ENCODE results near the gene TSPAN7. TPM values are rescaled to one million over a fixed set of nuclear protein-coding genes. Genes with fewer than 3 reads are reported as not detected.

The TSPAN7 gene
- total RNA-seq, 1 donor from 2014 or later = 3.5 TPM

DNA sequence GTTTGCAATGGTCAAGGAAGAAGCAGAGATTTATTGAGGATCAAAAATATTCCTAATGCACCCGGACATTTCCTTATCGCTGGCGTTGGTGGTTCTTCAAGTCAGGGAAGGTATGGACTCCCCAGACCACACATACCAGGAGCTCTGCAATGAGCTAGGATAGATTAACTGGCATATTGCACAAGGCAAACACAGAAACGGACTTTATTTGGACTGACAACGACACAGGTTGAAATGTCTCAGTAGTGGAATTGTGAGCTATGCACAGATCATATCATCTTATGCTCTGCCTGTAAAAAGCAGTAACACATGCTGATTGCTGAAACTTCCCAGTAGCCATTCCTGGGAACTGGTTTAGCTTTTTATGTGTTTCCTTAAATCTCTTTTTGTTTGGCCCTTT, 1.7 kb downstream of the TSPAN7 start:
- Mint-ChIP-seq H3K4me3 (ENCODE audit: unreplicated experiment) (peak overlapping the region; percentile 73), H3K36me3 (ENCODE audit: low read depth, unreplicated experiment) (no peaks in the 10 kb centered on the region), H3K9me3 (ENCODE audit: unreplicated experiment) (no peaks in the 10 kb centered on the region), H3K27me3 (ENCODE audit: low read depth, unreplicated experiment) (peaks cover 2% of the 10 kb centered on the region), H3K27ac (ENCODE audit: unreplicated experiment) (no peak overlapping the region), H3K4me1 (ENCODE audit: low read depth, unreplicated experiment) (no peaks in the 10 kb centered on the region)
- H3K36me3 ChIP-seq (ENCODE audit: insufficient read depth, low read length) = no peaks in the 10 kb centered on the region
- no peak overlapping the region for H3K9ac ChIP-seq (ENCODE audit: low read length)
- no peak for DNase-seq (ENCODE audit: low read depth)
- no peak for TF ChIP-seq CTCF (IDR thresholded peaks at IDR 0.05; ENCODE audit: insufficient read depth, low read depth, low read length)
- TF ChIP-seq EZH2 (IDR thresholded peaks at IDR 0.05; ENCODE audit: insufficient read depth, low read length) = no peak
- no peaks in the 10 kb centered on the region for H3K79me2 ChIP-seq (ENCODE audit: insufficient read depth, low read length)
- peak; percentile 20 for FAIRE-seq
- no peak overlapping the region for H3K27ac ChIP-seq (ENCODE audit: low read depth, low read length)
- no peaks in the 10 kb centered on the region for H3K4me1 ChIP-seq (ENCODE audit: insufficient read depth, low read length)
- H4K20me1 ChIP-seq (ENCODE audit: insufficient read depth, low read length) = no peaks in the 10 kb centered on the region
- H3K4me2 ChIP-seq (ENCODE audit: low read length) = peak overlapping the region; percentile 86
- H3K9me3 ChIP-seq (ENCODE audit: insufficient read depth, low read depth, low read length) = no peaks in the 10 kb centered on the region
- H3K4me3 ChIP-seq (ENCODE audit: insufficient read depth, low read depth, low read length) = no peak overlapping the region
- H3K27me3 ChIP-seq (ENCODE audit: insufficient read depth, low read length) = peaks cover 5% of the 10 kb centered on the region
- no peak overlapping the region for H2AFZ ChIP-seq (ENCODE audit: low read depth, low read length)

GRCh38 chrX:38570396-38570795, 9.1 kb downstream of the TSPAN7 start:
- Mint-ChIP-seq H3K9me3 (ENCODE audit: unreplicated experiment) (no peaks in the 10 kb centered on the region), H3K36me3 (ENCODE audit: low read depth, unreplicated experiment) (no peaks in the 10 kb centered on the region), H3K4me1 (ENCODE audit: low read depth, unreplicated experiment) (no peaks in the 10 kb centered on the region), H3K27me3 (ENCODE audit: low read depth, unreplicated experiment) (peaks cover 2% of the 10 kb centered on the region), H3K4me3 (ENCODE audit: unreplicated experiment) (no peak overlapping the region), H3K27ac (ENCODE audit: unreplicated experiment) (no peak overlapping the region)
- no peaks in the 10 kb centered on the region for H3K36me3 ChIP-seq (ENCODE audit: insufficient read depth, low read length)
- no peaks in the 10 kb centered on the region for H3K79me2 ChIP-seq (ENCODE audit: insufficient read depth, low read length)
- no peak for TF ChIP-seq EZH2 (IDR thresholded peaks at IDR 0.05; ENCODE audit: insufficient read depth, low read length)
- no peak for TF ChIP-seq CTCF (IDR thresholded peaks at IDR 0.05; ENCODE audit: insufficient read depth, low read depth, low read length)
- H4K20me1 ChIP-seq (ENCODE audit: insufficient read depth, low read length) = no peaks in the 10 kb centered on the region
- H3K27me3 ChIP-seq (ENCODE audit: insufficient read depth, low read length) = no peaks in the 10 kb centered on the region
- no peaks in the 10 kb centered on the region for H3K9me3 ChIP-seq (ENCODE audit: insufficient read depth, low read depth, low read length)
- DNase-seq (ENCODE audit: low read depth) (no peak), FAIRE-seq (no peak)
- H2AFZ ChIP-seq (ENCODE audit: low read depth, low read length) = no peak overlapping the region
- no peak overlapping the region for H3K4me3 ChIP-seq (ENCODE audit: insufficient read depth, low read depth, low read length)
- no peak overlapping the region for H3K9ac ChIP-seq (ENCODE audit: low read length)
- H3K4me1 ChIP-seq (ENCODE audit: insufficient read depth, low read length) = no peaks in the 10 kb centered on the region
- H3K4me2 ChIP-seq (ENCODE audit: low read length) = no peak overlapping the region
- no peak overlapping the region for H3K27ac ChIP-seq (ENCODE audit: low read depth, low read length)

DNA sequence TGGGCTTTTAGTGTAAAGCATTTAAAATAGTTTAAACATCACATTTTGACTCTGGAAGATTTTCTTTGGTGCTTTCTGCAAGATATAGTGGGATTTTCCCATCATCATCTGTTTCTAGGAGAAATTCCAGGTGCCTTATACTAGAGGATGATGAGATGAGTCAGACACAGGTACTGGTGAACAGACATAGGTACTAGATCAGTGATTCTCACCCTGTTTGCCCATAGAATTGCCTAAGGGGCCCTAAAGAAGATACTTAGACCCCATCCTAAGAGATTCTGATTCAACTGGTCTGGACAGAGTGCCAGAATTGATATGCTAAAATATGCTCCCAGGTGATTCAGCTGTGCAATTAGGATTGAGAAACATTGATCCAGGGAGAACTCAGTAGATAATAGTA, 9.7 kb downstream of the TSPAN7 start:
- H3K27me3 ChIP-seq (ENCODE audit: insufficient read depth, low read length) = no peaks in the 10 kb centered on the region
- no peaks in the 10 kb centered on the region for H3K9me3 ChIP-seq (ENCODE audit: insufficient read depth, low read depth, low read length)
- H3K36me3 Mint-ChIP-seq (ENCODE audit: low read depth, unreplicated experiment) = no peaks in the 10 kb centered on the region
- FAIRE-seq (no peak), DNase-seq (ENCODE audit: low read depth) (no peak)
- no peak overlapping the region for H3K4me3 ChIP-seq (ENCODE audit: insufficient read depth, low read depth, low read length)
- no peak overlapping the region for H2AFZ ChIP-seq (ENCODE audit: low read depth, low read length)
- H4K20me1 ChIP-seq (ENCODE audit: insufficient read depth, low read length) = no peaks in the 10 kb centered on the region
- H3K9me3 Mint-ChIP-seq (ENCODE audit: unreplicated experiment) = no peaks in the 10 kb centered on the region
- no peak overlapping the region for H3K27ac Mint-ChIP-seq (ENCODE audit: unreplicated experiment)
- no peaks in the 10 kb centered on the region for H3K4me1 Mint-ChIP-seq (ENCODE audit: low read depth, unreplicated experiment)
- peaks cover 2% of the 10 kb centered on the region for H3K27me3 Mint-ChIP-seq (ENCODE audit: low read depth, unreplicated experiment)
- H3K79me2 ChIP-seq (ENCODE audit: insufficient read depth, low read length) = no peaks in the 10 kb centered on the region
- no peak overlapping the region for H3K4me3 Mint-ChIP-seq (ENCODE audit: unreplicated experiment)
- H3K36me3 ChIP-seq (ENCODE audit: insufficient read depth, low read length) = no peaks in the 10 kb centered on the region
- H3K4me2 ChIP-seq (ENCODE audit: low read length) = no peak overlapping the region
- no peaks in the 10 kb centered on the region for H3K4me1 ChIP-seq (ENCODE audit: insufficient read depth, low read length)
- H3K9ac ChIP-seq (ENCODE audit: low read length) = no peak overlapping the region
- TF ChIP-seq EZH2 (IDR thresholded peaks at IDR 0.05; ENCODE audit: insufficient read depth, low read length) (no peak), CTCF (IDR thresholded peaks at IDR 0.05; ENCODE audit: insufficient read depth, low read depth, low read length) (no peak)
- H3K27ac ChIP-seq (ENCODE audit: low read depth, low read length) = no peak overlapping the region

Measured in astrocyte (in vitro differentiated cells and primary cell).